GM11168 (cell line): ENCODE results near the gene C16orf95.
"Not testable (repeated sequence)": the region's sequence is repeated elsewhere in the genome, so short reads cannot be mapped to it uniquely, and the experiment has no call there.

Experiments
- in situ Hi-C: fragments of 300-500 bp; cut with MboI; formaldehyde crosslinking; loops from one replicate; pipeline ENCODE4 v1.12.0; 2022; ENCODE audit warnings: low sequenced_read_pairs; ENCODE audit not compliant: unreplicated experiment

The C16orf95 gene

DNA sequence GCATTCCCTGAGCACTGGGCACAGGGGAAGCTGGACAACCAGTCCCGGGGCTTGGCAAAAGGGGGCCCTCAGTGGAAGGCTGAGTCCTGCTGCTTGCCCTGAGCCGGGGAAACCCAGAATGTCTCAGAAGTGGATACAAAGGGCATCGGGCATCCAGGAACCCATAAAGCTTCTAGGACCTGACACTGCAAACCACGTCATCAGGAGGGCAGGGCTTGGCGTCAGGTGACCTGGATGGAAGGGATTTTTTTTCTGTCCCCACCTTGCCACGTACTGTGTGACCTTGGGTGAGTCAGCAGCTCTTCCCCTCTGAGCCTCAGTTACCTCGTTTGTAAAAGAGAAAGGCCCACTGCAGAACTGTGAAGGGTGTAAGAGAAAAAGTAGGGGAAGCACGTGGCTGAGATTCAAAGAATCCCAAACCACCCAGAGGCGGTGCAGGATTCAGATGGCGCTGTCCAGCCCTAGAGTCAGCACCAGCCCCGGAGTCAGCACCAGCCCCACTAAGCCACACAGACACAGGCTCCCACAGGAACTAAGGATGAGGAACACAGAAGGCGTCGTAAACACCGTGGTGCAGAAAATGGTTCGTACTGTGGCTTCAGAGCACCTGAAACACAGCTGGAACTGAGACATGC, 53.7 kb downstream of the C16orf95 start:
- in situ Hi-C loops = no loop called here

DNA sequence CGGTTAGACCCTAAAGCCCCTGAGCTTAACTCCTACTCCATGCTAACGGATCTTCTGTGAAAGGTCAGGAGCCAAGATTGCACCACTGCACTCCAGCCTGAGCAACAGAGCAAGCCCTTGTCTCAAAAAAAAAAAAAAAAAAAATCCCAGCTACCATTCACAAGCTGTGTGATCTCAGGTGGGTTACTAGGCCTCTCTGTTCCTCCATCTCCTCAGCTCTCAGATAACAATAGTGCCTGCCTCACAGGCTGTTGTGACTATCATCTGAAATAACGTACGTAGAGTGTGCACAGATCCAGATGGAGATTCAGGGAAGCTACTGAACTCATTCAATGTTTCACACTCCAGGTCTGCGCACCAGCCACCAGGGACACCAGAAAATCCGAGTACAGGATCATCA, 57.8 kb downstream of the C16orf95 start:
- in situ Hi-C loops = no loop called here

DNA sequence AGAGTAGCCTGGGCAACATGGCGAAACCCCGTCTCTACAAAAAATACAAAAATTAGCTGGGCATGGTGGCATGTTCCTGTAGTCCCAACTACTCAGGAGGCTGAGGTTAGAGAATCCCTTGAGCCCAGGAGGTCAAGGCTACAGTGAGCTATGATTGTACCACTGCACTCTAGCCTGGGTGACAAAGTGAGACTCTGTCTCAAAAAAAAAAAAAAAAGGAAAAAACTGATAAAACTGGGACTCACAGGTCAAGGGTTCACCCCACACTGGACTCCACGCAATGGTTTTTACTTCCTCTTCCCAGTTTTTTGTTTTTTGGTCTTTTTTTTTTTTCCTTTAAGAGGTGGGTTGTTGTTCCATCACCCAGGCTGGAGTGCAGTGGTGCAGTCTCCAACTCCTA, 58.5 kb downstream of the C16orf95 start:
- in situ Hi-C loops = not testable (repeated sequence)

DNA sequence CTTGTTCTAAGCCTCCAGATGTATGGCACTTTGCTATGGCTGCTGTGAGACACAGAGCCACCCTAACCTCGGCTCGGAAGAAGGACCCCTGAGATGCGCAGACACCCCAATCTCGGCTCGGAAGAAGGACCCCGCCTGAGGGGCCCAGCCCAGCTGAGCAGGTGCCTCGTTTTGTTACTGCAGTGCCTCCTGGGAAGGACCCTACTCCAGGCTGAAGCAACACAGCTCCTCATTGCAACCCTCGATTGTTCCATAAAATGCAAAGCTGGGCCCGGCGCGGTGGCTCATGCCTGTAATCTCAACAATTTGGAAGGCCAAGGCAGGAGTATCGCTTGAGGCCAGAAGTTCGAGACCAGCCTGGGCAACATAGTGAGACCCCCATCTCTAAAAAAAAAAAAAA, 61.3 kb downstream of the C16orf95 start:
- in situ Hi-C loops = no loop called here

DNA sequence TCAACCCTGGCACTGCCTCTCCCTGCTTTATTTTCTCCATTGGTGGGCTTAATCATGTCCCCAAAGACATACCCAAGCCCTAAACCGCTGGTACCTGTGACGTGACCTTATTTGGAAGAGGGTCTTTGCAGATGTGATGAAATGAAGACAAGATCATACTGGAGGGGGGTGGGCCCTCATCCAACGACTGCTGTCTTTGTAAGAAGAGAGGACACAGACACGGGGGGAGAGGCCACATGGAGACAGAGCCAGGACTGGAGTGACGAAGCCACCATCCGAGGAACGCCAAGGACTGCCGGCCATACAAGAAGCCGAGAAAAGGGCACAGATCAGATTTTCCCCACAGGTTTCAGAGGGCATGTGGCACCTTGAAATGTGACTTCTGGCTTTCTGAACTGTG, 62.5 kb downstream of the C16orf95 start:
- in situ Hi-C loops = no loop called here

DNA sequence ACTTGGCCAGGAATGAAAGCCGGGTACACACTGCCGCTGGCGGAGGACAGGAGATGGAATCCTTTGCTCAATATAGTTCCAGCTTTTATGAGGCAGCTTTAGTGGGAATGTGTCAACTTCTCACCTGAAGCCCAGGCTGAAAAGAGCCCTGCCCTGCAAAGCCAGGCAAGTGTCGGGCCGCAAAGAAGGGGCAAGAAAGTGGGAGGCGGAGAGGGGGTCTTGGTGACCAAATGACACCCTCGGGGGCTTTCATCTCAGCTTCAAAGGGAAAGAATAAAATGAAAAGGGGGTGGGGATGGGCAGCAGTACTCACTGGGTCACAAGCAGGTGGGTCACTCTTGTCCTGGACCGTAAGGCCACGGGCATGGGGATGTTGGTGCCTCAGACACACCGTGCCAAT, 62.9 kb downstream of the C16orf95 start:
- in situ Hi-C loops = no loop called here

DNA sequence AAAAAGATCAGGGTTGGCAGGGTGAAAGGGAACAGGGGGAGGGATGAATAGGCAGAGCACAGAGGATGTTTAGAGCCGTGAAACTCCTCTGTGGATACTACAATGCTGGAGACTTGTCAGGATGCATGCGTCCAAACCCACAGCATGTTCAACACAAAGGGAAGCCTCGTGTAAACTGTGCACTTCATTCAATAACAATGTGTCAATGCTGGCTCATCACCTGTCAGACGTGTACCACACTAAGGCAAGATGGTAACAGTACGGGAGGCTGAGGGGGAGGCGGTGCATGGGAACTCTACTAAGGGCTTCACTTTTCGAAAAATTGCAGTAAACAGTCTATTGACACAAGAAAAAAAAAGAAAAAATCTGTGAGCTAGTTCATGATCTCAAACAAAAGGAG, 63.7 kb downstream of the C16orf95 start:
- in situ Hi-C loops = no loop called here
